K562 (cell line): ENCODE data around the gene ANKRD31. TPM values are rescaled to one million over a fixed set of nuclear protein-coding genes. Genes with fewer than 3 reads are reported as not detected.

ENCODE experiments used
- BRD4 ChIP-seq: fragments of 200-600 bp; sonication (generic); IDR thresholded peaks from 2 replicates; pipeline ENCODE4 v1.6.1; 2017; ENCODE audit warnings: inconsistent platforms
- GTF2F1 ChIP-seq: IDR thresholded peaks from 2 replicates; pipeline ENCODE4 v1.6.1; 2011; ENCODE audit warnings: low read depth, low read length, improper control_type of control experiment
- HMG20A ChIP-seq: fragments of 450-650 bp; formaldehyde crosslinking; conservative IDR thresholded peaks from 2 replicates; pipeline ENCODE4 v1.4.0; 2020; ENCODE audit warnings: mild to moderate bottlenecking, mixed read lengths
- NR2F6 ChIP-seq: fragments of 450-650 bp; formaldehyde crosslinking; IDR thresholded peaks from 2 replicates; pipeline ENCODE4 v1.4.0; 2020; ENCODE audit warnings: mild to moderate bottlenecking
- RBM22 ChIP-seq: fragments of 200-400 bp; formaldehyde crosslinking; IDR thresholded peaks from 2 replicates; pipeline ENCODE4 v1.6.1; 2018; ENCODE audit warnings: low read length, low read depth; ENCODE audit not compliant: poor library complexity, severe bottlenecking
- SIN3B ChIP-seq: fragments of 450-650 bp; IDR thresholded peaks from 2 replicates; pipeline ENCODE4 v1.6.1; 2017; ENCODE audit warnings: low read depth, mild to moderate bottlenecking, moderate library complexity
- TSC22D4 ChIP-seq: fragments of 450-650 bp; IDR thresholded peaks from 2 replicates; pipeline ENCODE4 v1.6.1; 2016; ENCODE audit warnings: missing genetic modification characterization, missing biosample characterization, control low read depth
- ZBED1 ChIP-seq: IDR thresholded peaks from 2 replicates; pipeline ENCODE4 v1.6.1; 2014
- polyA plus RNA-seq, 8 experiments: library from polyadenylated mRNA; depleted of rRNA in 4 of 8; stranded (reverse) in 5 of 8; unstranded in 3 of 8; fragments of >200 nt; fragmentation: Nextera tagmentation in 2 of 8; fragmentation: Illumina TruSeq in 1 of 8; extraction: Ambion mirVana in 2 of 8; extraction: Trizol in 1 of 8; gene quantifications; 2 replicates each; pipeline versions ENCODE4 v1.2.1 to v1.2.3, GENCODE V29; 2011 to 2014; ENCODE audit warnings: inconsistent platforms in 1 of 8, missing spikeins in 1 of 8
- total RNA-seq, 7 experiments: library from RNA; depleted of rRNA in 6 of 7; stranded (reverse); fragments of >200 nt in 6 of 7; fragmentation: Illumina TruSeq in 2 of 7; extraction: Trizol in 2 of 7; gene quantifications; 2 replicates each; pipeline versions ENCODE4 v1.2.1 to v1.2.3, GENCODE V29; 2011 to 2021; ENCODE audit warnings: low replicate concordance in 1 of 7
- TF ChIP-seq, protein P1 (sequence below): fragments of 200-800 bp; sonication (Bioruptor generic); IDR thresholded peaks from 2 replicates; pipeline ENCODE4 v1.6.1; 2016; ENCODE audit warnings: missing genetic modification characterization, missing compliant biosample characterization
- TF ChIP-seq, protein P2 (sequence below): fragments of 450-650 bp; IDR thresholded peaks from 2 replicates; pipeline ENCODE4 v1.6.1; 2017; ENCODE audit warnings: mild to moderate bottlenecking, moderate library complexity

The ANKRD31 gene
- total and polyA plus RNA-seq, 9 of the 15 experiments (the other 6 are each of a cell fraction or from before 2014, with no cell fraction given), result under 0.01 to 0.11 (median 0.05) TPM; not detected in 1

DNA sequence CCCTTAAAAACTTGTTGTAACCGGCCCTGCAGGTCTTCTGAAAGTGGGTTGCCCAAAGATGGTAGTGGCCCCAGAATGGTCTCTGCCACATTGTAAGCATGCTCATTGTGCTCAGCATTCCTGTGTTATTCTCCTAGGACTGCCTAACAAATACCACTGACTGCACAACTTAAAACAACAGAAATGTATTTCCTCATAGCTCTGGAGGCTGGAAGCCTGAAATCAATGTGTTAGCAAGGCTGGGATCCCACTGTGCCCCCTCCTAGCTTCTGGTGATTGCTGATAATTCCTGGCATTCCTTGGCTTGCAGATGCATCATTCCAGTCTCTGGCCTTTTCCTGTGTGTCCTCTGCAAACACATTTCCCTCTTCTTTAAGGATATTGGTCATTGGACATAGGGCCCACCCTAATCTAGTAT lies 180.9 kb downstream of the ANKRD31 start (continued):
- TF ChIP-seq RBM22 (no peak), SIN3B (no peak), TSC22D4 (no peak), NR2F6 (no peak), BRD4 (no peak), HMG20A (CRISPR knock-in tag) (no peak), ZBED1 (no peak), GTF2F1 (no peak)
- TF ChIP-seq, protein P1, sequence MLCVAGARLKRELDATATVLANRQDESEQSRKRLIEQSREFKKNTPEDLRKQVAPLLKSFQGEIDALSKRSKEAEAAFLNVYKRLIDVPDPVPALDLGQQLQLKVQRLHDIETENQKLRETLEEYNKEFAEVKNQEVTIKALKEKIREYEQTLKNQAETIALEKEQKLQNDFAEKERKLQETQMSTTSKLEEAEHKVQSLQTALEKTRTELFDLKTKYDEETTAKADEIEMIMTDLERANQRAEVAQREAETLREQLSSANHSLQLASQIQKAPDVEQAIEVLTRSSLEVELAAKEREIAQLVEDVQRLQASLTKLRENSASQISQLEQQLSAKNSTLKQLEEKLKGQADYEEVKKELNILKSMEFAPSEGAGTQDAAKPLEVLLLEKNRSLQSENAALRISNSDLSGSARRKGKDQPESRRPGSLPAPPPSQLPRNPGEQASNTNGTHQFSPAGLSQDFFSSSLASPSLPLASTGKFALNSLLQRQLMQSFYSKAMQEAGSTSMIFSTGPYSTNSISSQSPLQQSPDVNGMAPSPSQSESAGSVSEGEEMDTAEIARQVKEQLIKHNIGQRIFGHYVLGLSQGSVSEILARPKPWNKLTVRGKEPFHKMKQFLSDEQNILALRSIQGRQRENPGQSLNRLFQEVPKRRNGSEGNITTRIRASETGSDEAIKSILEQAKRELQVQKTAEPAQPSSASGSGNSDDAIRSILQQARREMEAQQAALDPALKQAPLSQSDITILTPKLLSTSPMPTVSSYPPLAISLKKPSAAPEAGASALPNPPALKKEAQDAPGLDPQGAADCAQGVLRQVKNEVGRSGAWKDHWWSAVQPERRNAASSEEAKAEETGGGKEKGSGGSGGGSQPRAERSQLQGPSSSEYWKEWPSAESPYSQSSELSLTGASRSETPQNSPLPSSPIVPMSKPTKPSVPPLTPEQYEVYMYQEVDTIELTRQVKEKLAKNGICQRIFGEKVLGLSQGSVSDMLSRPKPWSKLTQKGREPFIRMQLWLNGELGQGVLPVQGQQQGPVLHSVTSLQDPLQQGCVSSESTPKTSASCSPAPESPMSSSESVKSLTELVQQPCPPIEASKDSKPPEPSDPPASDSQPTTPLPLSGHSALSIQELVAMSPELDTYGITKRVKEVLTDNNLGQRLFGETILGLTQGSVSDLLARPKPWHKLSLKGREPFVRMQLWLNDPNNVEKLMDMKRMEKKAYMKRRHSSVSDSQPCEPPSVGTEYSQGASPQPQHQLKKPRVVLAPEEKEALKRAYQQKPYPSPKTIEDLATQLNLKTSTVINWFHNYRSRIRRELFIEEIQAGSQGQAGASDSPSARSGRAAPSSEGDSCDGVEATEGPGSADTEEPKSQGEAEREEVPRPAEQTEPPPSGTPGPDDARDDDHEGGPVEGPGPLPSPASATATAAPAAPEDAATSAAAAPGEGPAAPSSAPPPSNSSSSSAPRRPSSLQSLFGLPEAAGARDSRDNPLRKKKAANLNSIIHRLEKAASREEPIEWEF (CRISPR knock-in tag), result no peak
- TF ChIP-seq, protein P2, sequence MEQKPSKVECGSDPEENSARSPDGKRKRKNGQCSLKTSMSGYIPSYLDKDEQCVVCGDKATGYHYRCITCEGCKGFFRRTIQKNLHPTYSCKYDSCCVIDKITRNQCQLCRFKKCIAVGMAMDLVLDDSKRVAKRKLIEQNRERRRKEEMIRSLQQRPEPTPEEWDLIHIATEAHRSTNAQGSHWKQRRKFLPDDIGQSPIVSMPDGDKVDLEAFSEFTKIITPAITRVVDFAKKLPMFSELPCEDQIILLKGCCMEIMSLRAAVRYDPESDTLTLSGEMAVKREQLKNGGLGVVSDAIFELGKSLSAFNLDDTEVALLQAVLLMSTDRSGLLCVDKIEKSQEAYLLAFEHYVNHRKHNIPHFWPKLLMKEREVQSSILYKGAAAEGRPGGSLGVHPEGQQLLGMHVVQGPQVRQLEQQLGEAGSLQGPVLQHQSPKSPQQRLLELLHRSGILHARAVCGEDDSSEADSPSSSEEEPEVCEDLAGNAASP, result no peak
